CD4-positive, alpha-beta memory T cell (primary cell): ENCODE data around the gene CLSTN2. TPM values are rescaled to one million over a fixed set of nuclear protein-coding genes. Genes with fewer than 3 reads are reported as not detected.

Source experiments
- CTCF ChIA-PET: fragments of 350-600 bp; sonication (Branson Sonifier 250); formaldehyde crosslinking; loops from one replicate; lab custom pipeline; 2021; ENCODE audit warnings: inconsistent platforms; ENCODE audit not compliant: partially characterized antibody; lab: Charles Lee
- POLR2A ChIA-PET: fragments of 350-600 bp; sonication (Branson Sonifier 250); formaldehyde crosslinking; loops from one replicate; lab custom pipeline; 2021; ENCODE audit not compliant: partially characterized antibody; lab: Charles Lee
- DNase-seq, 5 donors: peaks; one replicate each; pipeline versions ENCODE4 v3.0.0 to v3.0.0-alpha.2; 2020 to 2022; ENCODE audit warnings: mixed read lengths in 1 of 5
- H3K27ac ChIP-seq: one replicate; pipeline ENCODE4 v1.7.0; 2013; ENCODE audit warnings: low read depth, low read length
- H3K27me3 ChIP-seq: 2 replicates; pipeline ENCODE4 v1.7.0; 2013; ENCODE audit warnings: mild to moderate bottlenecking, low read length, moderate library complexity; ENCODE audit not compliant: insufficient read depth
- H3K36me3 ChIP-seq: 2 replicates; pipeline ENCODE4 v1.7.0; 2013; ENCODE audit warnings: mild to moderate bottlenecking, low read length, moderate library complexity; ENCODE audit not compliant: insufficient read depth
- H3K4me1 ChIP-seq: 2 replicates; pipeline ENCODE4 v1.7.0; 2013; ENCODE audit warnings: mild to moderate bottlenecking, low read length, moderate library complexity; ENCODE audit not compliant: insufficient read depth
- H3K4me3 ChIP-seq, 2 donors: one replicate each; pipeline ENCODE4 v1.7.0; 2013; ENCODE audit warnings: low read length in 2 of 2, mild to moderate bottlenecking in 1 of 2
- H3K9me3 ChIP-seq, 2 donors: one replicate each; pipeline ENCODE4 v1.7.0; 2013; ENCODE audit warnings: low read length in 2 of 2, control low read depth in 1 of 2; ENCODE audit not compliant: control insufficient read depth in 1 of 2
- H3K27ac Mint-ChIP-seq, 7 donors: one replicate each; pipeline ENCODE4 v1.8.0; 2020 to 2021; ENCODE audit warnings: mixed read lengths in 7 of 7, mild to moderate bottlenecking in 6 of 7, inconsistent platforms in 3 of 7, moderate library complexity in 3 of 7
- H3K27me3 Mint-ChIP-seq, 2 donors: one replicate each; pipeline ENCODE4 v1.8.0; 2020 to 2021; ENCODE audit warnings: mixed read lengths in 2 of 2
- H3K36me3 Mint-ChIP-seq, 2 donors: one replicate each; pipeline ENCODE4 v1.8.0; 2020 to 2021; ENCODE audit warnings: mixed read lengths in 2 of 2, inconsistent platforms in 1 of 2, mild to moderate bottlenecking in 1 of 2
- H3K4me1 Mint-ChIP-seq, 4 donors: one replicate each; pipeline ENCODE4 v1.8.0; 2020 to 2021; ENCODE audit warnings: mixed read lengths in 4 of 4, mild to moderate bottlenecking in 1 of 4
- H3K4me3 Mint-ChIP-seq, 8 donors: one replicate each; pipeline ENCODE4 v1.8.0; 2020 to 2021; ENCODE audit warnings: mixed read lengths in 8 of 8, mild to moderate bottlenecking in 7 of 8, moderate library complexity in 6 of 8, inconsistent platforms in 3 of 8
- H3K9me3 Mint-ChIP-seq, 8 donors: one replicate each; pipeline ENCODE4 v1.8.0; 2020 to 2021; ENCODE audit warnings: mixed read lengths in 8 of 8, mild to moderate bottlenecking in 5 of 8, inconsistent platforms in 3 of 8, moderate library complexity in 1 of 8
- intact Hi-C: fragments of 100-400 bp; cut with micrococcal nuclease; formaldehyde crosslinking; loops from one replicate; pipeline ENCODE4 v1.15.1; 2023
- polyA plus RNA-seq, 2 donors: library from polyadenylated mRNA; unstranded; fragments of 300-500 nt; fragmentation: Illumina TruSeq; gene quantifications; one replicate each; pipeline ENCODE4 v1.2.3, GENCODE V29; 2021
- total RNA-seq, 2 experiments: library from RNA; stranded (reverse); gene quantifications; one replicate each; pipeline ENCODE4 v1.2.3, GENCODE V29; 2021

Gene CLSTN2
- total and polyA plus RNA-seq, 4 experiments from 2014 or later = not detected

DNA sequence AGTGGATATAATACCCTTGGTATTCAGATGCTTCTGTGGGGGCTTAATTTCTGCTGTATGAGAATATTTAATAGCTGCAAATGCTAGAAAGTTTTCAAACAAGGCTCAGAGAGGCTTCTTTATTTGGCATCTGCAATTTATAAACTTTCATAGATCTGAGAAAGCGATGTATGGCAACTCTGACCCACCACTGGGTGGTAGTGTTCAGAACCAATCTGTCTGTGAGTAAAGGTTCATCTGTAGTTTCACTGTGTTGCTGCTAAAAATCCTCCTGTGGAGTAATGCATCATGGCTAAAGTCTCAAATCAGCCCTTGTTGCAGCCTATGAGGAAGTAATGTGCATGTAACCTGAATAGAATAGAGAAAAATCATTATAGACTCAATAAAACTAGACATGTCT, 47.4 kb downstream of the CLSTN2 start:
- no peaks in the 10 kb centered on the region for H3K36me3 Mint-ChIP-seq
- no peak for DNase-seq
- H3K4me3 ChIP-seq = no peak overlapping the region
- H3K27ac Mint-ChIP-seq = no peak overlapping the region
- no peaks in the 10 kb centered on the region for H3K4me1 ChIP-seq
- H3K27ac ChIP-seq = no peak overlapping the region
- no peaks in the 10 kb centered on the region for H3K9me3 Mint-ChIP-seq
- H3K4me3 Mint-ChIP-seq = no peak overlapping the region
- POLR2A ChIA-PET = no interaction called here
- no peaks in the 10 kb centered on the region for H3K27me3 ChIP-seq
- intact Hi-C loops = no loop called here
- no peaks in the 10 kb centered on the region for H3K36me3 ChIP-seq
- H3K9me3 ChIP-seq = no peaks in the 10 kb centered on the region
- no peaks in the 10 kb centered on the region for H3K4me1 Mint-ChIP-seq
- peaks cover 1 to 4% of the 10 kb centered on the region in 2 donors for H3K27me3 Mint-ChIP-seq
- CTCF ChIA-PET = no interaction called here

- Mint-ChIP-seq H3K36me3 (no peaks in the 10 kb centered on the region), H3K27ac (no peak overlapping the region), H3K9me3 (peaks cover 0 to 2% (median 0%) of the 10 kb centered on the region in 8 donors), H3K4me3 (no peak overlapping the region), H3K27me3 (peaks cover 1 to 4% of the 10 kb centered on the region in 2 donors), H3K4me1 (no peaks in the 10 kb centered on the region)
- Histone ChIP-seq H3K27me3 (no peaks in the 10 kb centered on the region), H3K9me3 (no peaks in the 10 kb centered on the region), H3K4me3 (no peak overlapping the region), H3K4me1 (no peaks in the 10 kb centered on the region), H3K36me3 (no peaks in the 10 kb centered on the region), H3K27ac (no peak overlapping the region)
- POLR2A ChIA-PET = no interaction called here
- CTCF ChIA-PET = no interaction called here
- intact Hi-C loops = no loop called here
- DNase-seq = no peak
Measured at GRCh38 chr3:139985576-139985975, 50.6 kb downstream of the CLSTN2 start.

GRCh38 chr3:139987908-139988307, 52.9 kb downstream of the CLSTN2 start:
- H3K9me3 ChIP-seq = no peaks in the 10 kb centered on the region
- Mint-ChIP-seq H3K4me3 (no peak overlapping the region), H3K4me1 (no peaks in the 10 kb centered on the region), H3K36me3 (no peaks in the 10 kb centered on the region), H3K9me3 (peaks cover 0 to 2% (median 0%) of the 10 kb centered on the region in 8 donors), H3K27ac (no peak overlapping the region), H3K27me3 (peaks cover 1 to 4% of the 10 kb centered on the region in 2 donors)
- H3K27me3 ChIP-seq = no peaks in the 10 kb centered on the region
- no peak overlapping the region for H3K27ac ChIP-seq
- no peaks in the 10 kb centered on the region for H3K4me1 ChIP-seq
- H3K4me3 ChIP-seq = no peak overlapping the region
- H3K36me3 ChIP-seq = no peaks in the 10 kb centered on the region
- CTCF ChIA-PET = no interaction called here
- DNase-seq = no peak
- POLR2A ChIA-PET = no interaction called here
- intact Hi-C loops = no loop called here

GRCh38 chr3:139988472-139989156, 53.6 kb downstream of the CLSTN2 start:
- H3K4me1 Mint-ChIP-seq = no peaks in the 10 kb centered on the region
- CTCF ChIA-PET = no interaction called here
- no peak for DNase-seq
- no peak overlapping the region for H3K4me3 ChIP-seq
- no peaks in the 10 kb centered on the region for H3K4me1 ChIP-seq
- H3K9me3 Mint-ChIP-seq = peaks cover 0 to 2% (median 0%) of the 10 kb centered on the region in 8 donors
- POLR2A ChIA-PET = no interaction called here
- H3K27me3 Mint-ChIP-seq = peaks cover 1 to 4% of the 10 kb centered on the region in 2 donors
- H3K4me3 Mint-ChIP-seq = no peak overlapping the region
- H3K36me3 ChIP-seq = no peaks in the 10 kb centered on the region
- intact Hi-C loops = no loop called here
- H3K27me3 ChIP-seq = no peaks in the 10 kb centered on the region
- H3K27ac ChIP-seq = no peak overlapping the region
- H3K9me3 ChIP-seq = no peaks in the 10 kb centered on the region
- no peak overlapping the region for H3K27ac Mint-ChIP-seq
- no peaks in the 10 kb centered on the region for H3K36me3 Mint-ChIP-seq

DNA sequence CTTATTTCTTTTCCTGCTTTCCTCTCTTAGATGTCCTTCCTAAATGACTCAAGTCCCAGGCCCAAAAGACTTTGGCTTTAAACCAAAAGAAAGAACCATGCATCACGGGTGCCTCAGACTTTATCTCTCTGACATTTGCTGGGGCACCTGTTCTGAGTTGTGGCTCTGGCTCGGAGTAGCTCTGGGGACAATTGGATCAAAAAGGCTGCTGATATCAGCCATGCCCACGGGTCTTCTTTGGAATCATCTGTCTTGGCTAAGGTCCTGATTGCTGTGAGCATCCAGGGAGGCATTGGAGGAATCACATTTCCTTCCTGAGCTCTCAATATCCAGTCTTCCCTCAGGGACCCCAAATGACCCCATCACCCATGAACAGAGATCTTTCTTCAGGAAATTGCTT, 59.9 kb downstream of the CLSTN2 start:
- Histone ChIP-seq H3K4me3 (no peak overlapping the region), H3K36me3 (no peaks in the 10 kb centered on the region), H3K27ac (no peak overlapping the region), H3K4me1 (no peaks in the 10 kb centered on the region), H3K9me3 (no peaks in the 10 kb centered on the region), H3K27me3 (no peaks in the 10 kb centered on the region)
- H3K27ac Mint-ChIP-seq = no peak overlapping the region
- intact Hi-C loops = no loop called here
- no peak overlapping the region for H3K4me3 Mint-ChIP-seq
- H3K9me3 Mint-ChIP-seq = peaks cover 0 to 3% (median 0%) of the 10 kb centered on the region in 8 donors
- ChIA-PET CTCF (no interaction called here), POLR2A (no interaction called here)
- no peaks in the 10 kb centered on the region for H3K36me3 Mint-ChIP-seq
- H3K27me3 Mint-ChIP-seq = peaks cover 0 to under 1% of the 10 kb centered on the region in 2 donors
- H3K4me1 Mint-ChIP-seq = no peaks in the 10 kb centered on the region
- DNase-seq = no peak

DNA sequence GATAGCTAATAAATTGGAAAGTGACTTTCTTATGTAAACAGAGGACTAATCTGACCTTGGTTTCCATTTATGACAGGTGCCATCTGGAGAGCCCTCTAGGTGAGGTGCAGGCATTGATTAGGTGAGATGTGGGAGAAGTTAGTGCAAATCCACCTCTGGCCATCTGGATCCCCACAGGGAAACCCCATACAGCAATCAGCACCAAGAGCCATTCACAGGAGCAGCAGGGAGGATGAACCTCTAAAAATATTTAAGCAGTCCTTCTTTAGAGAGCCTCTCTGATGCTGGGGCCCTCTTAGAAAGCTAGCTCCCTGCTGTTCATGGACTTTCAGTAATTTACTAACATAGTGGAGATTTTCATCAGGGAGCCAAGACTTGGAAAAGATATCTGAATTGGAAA, 69.3 kb downstream of the CLSTN2 start:
- no peaks in the 10 kb centered on the region for H3K9me3 ChIP-seq
- intact Hi-C loops = no loop called here
- Mint-ChIP-seq H3K9me3 (peaks cover 0 to 4% (median 0%) of the 10 kb centered on the region in 8 donors), H3K27me3 (peaks cover 3 to 7% of the 10 kb centered on the region in 2 donors), H3K36me3 (no peaks in the 10 kb centered on the region), H3K4me3 (no peak overlapping the region), H3K4me1 (no peaks in the 10 kb centered on the region), H3K27ac (no peak overlapping the region)
- H3K27me3 ChIP-seq = no peaks in the 10 kb centered on the region
- no peaks in the 10 kb centered on the region for H3K4me1 ChIP-seq
- H3K27ac ChIP-seq = no peak overlapping the region
- H3K4me3 ChIP-seq = no peak overlapping the region
- DNase-seq = no peak
- POLR2A ChIA-PET = no interaction called here
- CTCF ChIA-PET = no interaction called here
- no peaks in the 10 kb centered on the region for H3K36me3 ChIP-seq

GRCh38 chr3:140006331-140006730, 71.3 kb downstream of the CLSTN2 start:
- intact Hi-C loops = no loop called here
- POLR2A ChIA-PET = no interaction called here

More at GRCh38 chr3:140006331-140006730, 71.3 kb downstream of the CLSTN2 start:
- CTCF ChIA-PET = no interaction called here
- no peak overlapping the region for H3K27ac ChIP-seq
- Mint-ChIP-seq H3K9me3 (peaks cover 0 to 4% (median 0%) of the 10 kb centered on the region in 8 donors), H3K36me3 (no peaks in the 10 kb centered on the region), H3K4me1 (no peaks in the 10 kb centered on the region), H3K27me3 (peaks cover 0 to 7% of the 10 kb centered on the region in 2 donors), H3K4me3 (no peak overlapping the region), H3K27ac (no peak overlapping the region)
- no peaks in the 10 kb centered on the region for H3K36me3 ChIP-seq
- no peaks in the 10 kb centered on the region for H3K9me3 ChIP-seq
- no peak overlapping the region for H3K4me3 ChIP-seq
- H3K27me3 ChIP-seq = no peaks in the 10 kb centered on the region
- DNase-seq = no peak
- H3K4me1 ChIP-seq = no peaks in the 10 kb centered on the region
